ENCODE results near the gene PRCD. TPM values are rescaled to one million over a fixed set of nuclear protein-coding genes. Genes with fewer than 3 reads are reported as not detected.

PRCD gene
- 10 to 100 TPM in 1 of 4 donors, 1 to 10 TPM in 2, under 1 TPM in 1; 0.57 to 11.2 (median 2.3) TPM for total RNA-seq

GRCh38 chr17:76539631-76540271 lies at the start of gene PRCD:
TSS of gene PRCD (plus strand) at chr17:76540044. CDS start at chr17:76540142, 98 bp downstream.
- Histone ChIP-seq H3K27ac (peak within 1 kb of the TSS in 3 of 4 donors; percentile 75 to 86 (median 76)), H3K27me3 (peaks cover 58% of the 10 kb centered on the region), H3K9me3 (no peaks in the 10 kb centered on the region), H3K36me3 (no peaks in the 10 kb centered on the region), H3K4me1 (peaks cover 0 to 93% (median 44%) of the 10 kb centered on the region in 3 donors), H3K4me3 (peak within 1 kb of the TSS; percentile 24 to 50)
- TF ChIP-seq CTCF (IDR thresholded peaks at IDR 0.05), result no peak
- no peak for TF ChIP-seq EP300 (IDR thresholded peaks at IDR 0.05)
- TF ChIP-seq POLR2AphosphoS5 (IDR thresholded peaks at IDR 0.05), result no peak
- no peak for ATAC-seq
- WGBS, 2 donors (ENCODE audit: low coverage in 1 of 2), result 75% methylated on average over 4 of the region's 22 CpGs; no CpG with 5 or more reads in 1 of the 2 donors

- Histone ChIP-seq H3K4me3 (no peak overlapping the region), H3K27me3 (no peaks in the 10 kb centered on the region), H3K4me1 (peaks cover 0 to 29% (median 3%) of the 10 kb centered on the region in 3 donors), H3K27ac (no peak overlapping the region), H3K36me3 (no peaks in the 10 kb centered on the region), H3K9me3 (no peaks in the 10 kb centered on the region)
- no peak for ATAC-seq
- WGBS, 2 donors (ENCODE audit: low coverage in 1 of 2), result no CpG with 5 or more reads among the region's 10 CpGs
- no peak for TF ChIP-seq CTCF (IDR thresholded peaks at IDR 0.05)
- TF ChIP-seq POLR2AphosphoS5 (IDR thresholded peaks at IDR 0.05), result no peak
- TF ChIP-seq EP300 (IDR thresholded peaks at IDR 0.05), result no peak
- TF ChIP-seq POLR2A (IDR thresholded peaks at IDR 0.05), result no peak
Measured at GRCh38 chr17:76490112-76490710, 49.6 kb upstream of the PRCD start.

- no peaks in the 10 kb centered on the region for H3K36me3 ChIP-seq
- no peak for TF ChIP-seq EP300 (IDR thresholded peaks at IDR 0.05)
- TF ChIP-seq POLR2AphosphoS5 (IDR thresholded peaks at IDR 0.05), result no peak
- no peak for TF ChIP-seq CTCF (IDR thresholded peaks at IDR 0.05)
- TF ChIP-seq POLR2A (IDR thresholded peaks at IDR 0.05), result no peak
- peak overlapping the region in 3 of 4 donors; percentile 60 to 77 (median 63) for H3K27ac ChIP-seq
- no peak overlapping the region for H3K4me3 ChIP-seq
- peaks cover 0 to 24% (median 3%) of the 10 kb centered on the region in 3 donors for H3K4me1 ChIP-seq
- no peak for ATAC-seq
- H3K27me3 ChIP-seq, result no peaks in the 10 kb centered on the region
- no peaks in the 10 kb centered on the region for H3K9me3 ChIP-seq
- no CpG with 5 or more reads among the region's 17 CpGs for WGBS, 2 donors (ENCODE audit: low coverage in 1 of 2)
Measured at GRCh38 chr17:76491271-76492122, 48.3 kb upstream of the PRCD start.

- Histone ChIP-seq H3K36me3 (no peaks in the 10 kb centered on the region), H3K27me3 (no peaks in the 10 kb centered on the region), H3K4me1 (peaks cover 0 to 26% (median 3%) of the 10 kb centered on the region in 3 donors), H3K27ac (peak overlapping the region in 3 of 4 donors; percentile 60 to 77 (median 63)), H3K9me3 (no peaks in the 10 kb centered on the region), H3K4me3 (peak overlapping the region in 1 of 2 donors; percentile 14)
- TF ChIP-seq POLR2A (IDR thresholded peaks at IDR 0.05), result peak in 1 of 2 donors; percentile 6
- no peak for TF ChIP-seq EP300 (IDR thresholded peaks at IDR 0.05)
- TF ChIP-seq POLR2AphosphoS5 (IDR thresholded peaks at IDR 0.05), result no peak
- TF ChIP-seq CTCF (IDR thresholded peaks at IDR 0.05), result no peak
- WGBS, 2 donors (ENCODE audit: low coverage in 1 of 2), result 60 to 80% methylated on average over 2 of the region's 11 CpGs
- ATAC-seq, result no peak
Measured at GRCh38 chr17:76492123-76492988, 47.5 kb upstream of the PRCD start.
